Neural progenitor cell (in vitro differentiated cells): Measurements from ENCODE around the gene TICRR.

ENCODE experiments used
- EZH2 ChIP-seq: fragments of 200-600 bp; sonication (generic); IDR thresholded peaks from 2 replicates; pipeline ENCODE4 v1.6.1; 2017; ENCODE audit warnings: antibody characterized with exemption, mild to moderate bottlenecking, moderate library complexity
- EZH2phosphoT487 ChIP-seq: fragments of 200-600 bp; sonication (generic); IDR thresholded peaks from 2 replicates; pipeline ENCODE4 v1.6.1; 2017; ENCODE audit warnings: antibody characterized with exemption
- TF ChIP-seq, protein P1 (sequence below): fragments of 200-600 bp; sonication (generic); IDR thresholded peaks from 2 replicates; pipeline ENCODE4 v1.5.1; 2017; ENCODE audit warnings: antibody characterized with exemption, mild to moderate bottlenecking

GRCh38 chr15:89632563-89633430, 57.5 kb downstream of the TICRR start:
- TF ChIP-seq, protein P1, sequence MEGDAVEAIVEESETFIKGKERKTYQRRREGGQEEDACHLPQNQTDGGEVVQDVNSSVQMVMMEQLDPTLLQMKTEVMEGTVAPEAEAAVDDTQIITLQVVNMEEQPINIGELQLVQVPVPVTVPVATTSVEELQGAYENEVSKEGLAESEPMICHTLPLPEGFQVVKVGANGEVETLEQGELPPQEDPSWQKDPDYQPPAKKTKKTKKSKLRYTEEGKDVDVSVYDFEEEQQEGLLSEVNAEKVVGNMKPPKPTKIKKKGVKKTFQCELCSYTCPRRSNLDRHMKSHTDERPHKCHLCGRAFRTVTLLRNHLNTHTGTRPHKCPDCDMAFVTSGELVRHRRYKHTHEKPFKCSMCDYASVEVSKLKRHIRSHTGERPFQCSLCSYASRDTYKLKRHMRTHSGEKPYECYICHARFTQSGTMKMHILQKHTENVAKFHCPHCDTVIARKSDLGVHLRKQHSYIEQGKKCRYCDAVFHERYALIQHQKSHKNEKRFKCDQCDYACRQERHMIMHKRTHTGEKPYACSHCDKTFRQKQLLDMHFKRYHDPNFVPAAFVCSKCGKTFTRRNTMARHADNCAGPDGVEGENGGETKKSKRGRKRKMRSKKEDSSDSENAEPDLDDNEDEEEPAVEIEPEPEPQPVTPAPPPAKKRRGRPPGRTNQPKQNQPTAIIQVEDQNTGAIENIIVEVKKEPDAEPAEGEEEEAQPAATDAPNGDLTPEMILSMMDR: no peak
- TF ChIP-seq EZH2: no peak
- no peak for TF ChIP-seq EZH2phosphoT487
